Uterus (tissue), 2 donors: Measurements from ENCODE around the gene PSMD2.

ENCODE experiments used
- CTCF ChIP-seq, 4 experiments: fragments of 200-600 bp in 2 of 4; fragments of 450-650 bp in 2 of 4; sonication (generic) in 2 of 4; IDR thresholded peaks; one replicate each; pipeline ENCODE4 v1.5.1; 2016 to 2019; ENCODE audit warnings: antibody characterized with exemption in 4 of 4, mild to moderate bottlenecking in 2 of 4, moderate library complexity in 1 of 4
- POLR2A ChIP-seq, 2 donors: fragments of 450-650 bp; IDR thresholded peaks; one replicate each; pipeline ENCODE4 v1.6.1; 2016; ENCODE audit warnings: antibody characterized with exemption in 2 of 2, mild to moderate bottlenecking in 1 of 2, moderate library complexity in 1 of 2

- TF ChIP-seq CTCF (IDR thresholded peaks at IDR 0.05) (no peak), POLR2A (IDR thresholded peaks at IDR 0.05) (no peak)
These were observed 12.6 kb downstream of the PSMD2 start for GRCh38 chr3:184311633-184312032.
